Panc1 (cell line): ENCODE results near the gene LMAN1.
A peak's percentile ranks its signal among the peaks of the same experiment; 100 is the strongest.

Experiments
- CTCF ChIP-seq: fragments of 450-650 bp; IDR thresholded peaks from 2 replicates; pipeline ENCODE4 v1.5.1; 2017; ENCODE audit warnings: mild to moderate bottlenecking
- REST ChIP-seq, 2 experiments: IDR thresholded peaks; 2 replicates each; pipeline ENCODE4 v1.6.1; 2011 to 2012; ENCODE audit warnings: low read depth in 2 of 2, control low read depth in 1 of 2, low read length in 1 of 2, mild to moderate bottlenecking in 1 of 2, moderate library complexity in 1 of 2; ENCODE audit not compliant: insufficient read depth in 1 of 2

GRCh38 chr18:59308248-59308937 lies 50.7 kb downstream of the LMAN1 start:
- TF ChIP-seq REST (IDR thresholded peaks at IDR 0.05; ENCODE audit: insufficient read depth in 1 of 2, low read depth in 2 of 2, low read length in 1 of 2) (no peak), CTCF (peak; percentile 86)
